Left kidney (tissue), 2 donors: ENCODE measurements around the gene BTBD10. TPM values are rescaled to one million over a fixed set of nuclear protein-coding genes. Genes with fewer than 3 reads are reported as not detected.

ENCODE experiments used
- DNase-seq: peaks from one replicate; pipeline ENCODE4 v3.0.0-alpha.2; 2013
- polyA plus RNA-seq: library from polyadenylated mRNA; unstranded; fragments of 120-200 nt; gene quantifications from one replicate; pipeline ENCODE4 v1.2.1, GENCODE V29; 2013; ENCODE audit not compliant: insufficient read length

The BTBD10 gene
- polyA plus RNA-seq, 1 donor = 36.1 TPM

GRCh38 chr11:13339195-13340153 is 123.5 kb downstream of the BTBD10 start:
- no peak for DNase-seq

DNA sequence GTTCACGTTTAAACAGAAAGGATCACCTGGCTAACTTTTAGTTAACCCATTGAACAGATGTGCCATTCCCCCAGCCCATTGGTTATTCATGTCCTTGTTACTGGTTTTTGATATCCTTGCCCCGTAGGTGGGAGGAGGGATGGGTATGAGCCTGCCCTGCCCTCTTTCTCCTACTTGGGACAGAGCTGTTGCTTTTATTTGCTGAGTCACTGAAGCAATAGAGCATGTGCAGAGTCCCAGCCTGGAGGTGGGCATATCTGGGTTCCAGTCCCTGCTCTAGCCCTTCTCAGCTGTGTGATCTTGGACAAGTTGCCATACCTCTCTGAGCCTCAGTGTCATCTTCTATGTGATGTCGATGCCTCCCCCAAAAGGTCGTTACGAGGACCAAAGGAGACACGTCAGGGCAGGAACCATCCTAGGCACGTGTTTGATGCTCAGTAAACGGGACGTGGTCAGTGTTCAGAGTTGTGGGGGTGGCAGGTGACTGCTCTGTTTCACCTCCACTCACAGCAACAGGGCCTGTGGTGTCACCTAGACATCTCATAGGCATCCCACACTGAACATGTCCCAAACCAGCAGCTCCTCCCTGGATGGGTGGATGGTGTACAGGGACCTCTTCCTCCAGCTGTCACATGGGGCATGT is 124.5 kb downstream of the BTBD10 start:
- DNase-seq = no peak

DNA sequence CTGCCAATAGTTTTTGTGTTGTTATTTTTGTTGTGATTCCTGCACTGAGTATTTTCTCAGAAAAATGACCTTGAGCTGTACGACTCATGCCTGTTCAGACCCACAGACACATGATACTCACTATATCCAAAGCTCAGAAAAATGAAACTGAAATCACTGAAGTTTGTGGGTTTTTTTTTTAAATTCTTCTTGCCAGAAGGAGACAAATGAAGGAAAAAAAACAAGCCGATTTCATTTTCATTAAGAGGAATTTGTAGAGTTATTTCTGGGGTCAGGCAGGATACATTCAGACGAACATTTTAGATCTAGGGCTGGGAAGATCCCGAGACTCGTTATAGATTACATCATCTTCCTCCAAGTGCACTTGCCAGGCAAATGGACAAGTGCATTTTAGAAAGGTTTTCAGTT is 125.0 kb downstream of the BTBD10 start:
- no peak for DNase-seq

Other genes starting within 250 kb of the BTBD10 start
- gene BMAL1, start 185.4 kb downstream of the BTBD10 start, polyA plus RNA-seq = 13.7 TPM
- gene PTH, start 32.8 kb upstream of the BTBD10 start, polyA plus RNA-seq = not detected
- gene FAR1, start 205.4 kb upstream of the BTBD10 start, polyA plus RNA-seq = 93.5 TPM